IPS-18c (cell line): ENCODE measurements around the gene ELK4.
A peak's percentile ranks its signal among the peaks of the same experiment; 100 is the strongest.

Source experiments
- H3K4me3 ChIP-seq: 2 replicates; pipeline ENCODE4 v1.7.0; 2013; ENCODE audit warnings: low read depth, mild to moderate bottlenecking, low read length, moderate library complexity; ENCODE audit not compliant: insufficient read depth
- H3K9me3 ChIP-seq: one replicate; pipeline ENCODE4 v1.6.1; 2013; ENCODE audit warnings: mild to moderate bottlenecking, low read length, moderate library complexity; ENCODE audit not compliant: control insufficient read depth, insufficient read depth

Gene ELK4

GRCh38 chr1:205568469-205569361 lies 63.1 kb downstream of the ELK4 start:
- no peaks in the 10 kb centered on the region for H3K9me3 ChIP-seq
- peak overlapping the region; percentile 52 for H3K4me3 ChIP-seq

GRCh38 chr1:205568135-205568468 lies 63.7 kb downstream of the ELK4 start:
- Histone ChIP-seq H3K4me3 (no peak overlapping the region; the same call in 1 of the 2 replicates), H3K9me3 (no peaks in the 10 kb centered on the region)

GRCh38 chr1:205567716-205568115 lies 64.1 kb downstream of the ELK4 start:
- Histone ChIP-seq H3K4me3 (no peak overlapping the region), H3K9me3 (no peaks in the 10 kb centered on the region)

GRCh38 chr1:205565799-205566198 lies 66.0 kb downstream of the ELK4 start:
- Histone ChIP-seq H3K9me3 (no peaks in the 10 kb centered on the region), H3K4me3 (no peak overlapping the region)

GRCh38 chr1:205563927-205564441 lies 67.8 kb downstream of the ELK4 start:
- no peak overlapping the region for H3K4me3 ChIP-seq

GRCh38 chr1:205561501-205562203 lies 70.2 kb downstream of the ELK4 start:
- Histone ChIP-seq H3K4me3 (no peak overlapping the region), H3K9me3 (no peaks in the 10 kb centered on the region)

More at GRCh38 chr1:205563927-205564441, 67.8 kb downstream of the ELK4 start:
- no peaks in the 10 kb centered on the region for H3K9me3 ChIP-seq
